H1 (cell line): ENCODE measurements around the gene FCRL2. TPM values are rescaled to one million over a fixed set of nuclear protein-coding genes. Genes with fewer than 3 reads are reported as not detected.

Source experiments
- BRCA1 ChIP-seq: IDR thresholded peaks from 2 replicates; pipeline ENCODE4 v1.6.1; 2012; ENCODE audit warnings: low read depth, low read length, improper control_type of control experiment
- CHD7 ChIP-seq: fragments of 300-600 bp; sonication (generic); IDR thresholded peaks from 2 replicates; pipeline ENCODE4 v1.7.1; 2012; ENCODE audit warnings: low read length, moderate library complexity, mild to moderate bottlenecking, inconsistent platforms; ENCODE audit not compliant: insufficient replicate concordance
- polyA plus RNA-seq, 7 experiments: library from polyadenylated mRNA; depleted of rRNA in 3 of 7; stranded (reverse) in 5 of 7; unstranded in 2 of 7; fragments of >200 nt in 5 of 7; fragments of 200-250 nt in 2 of 7; gene quantifications; 1 replicate in 5 of 7; 2 replicates in 1 of 7; 4 replicates in 1 of 7; pipeline versions ENCODE4 v1.2.1 to v1.2.3, GENCODE V29; 2011 to 2013; ENCODE audit warnings: missing spikeins in 2 of 7, mixed read lengths in 2 of 7
- total RNA-seq: library from RNA; stranded (reverse); fragmentation: NEBNext Ultra II Directional; extraction: Animal tissue kit (Norgen Biotek cat#: 25700); gene quantifications from 2 replicates; pipeline ENCODE4 v1.2.1, GENCODE V29; 2021
- TF ChIP-seq, protein P1 (sequence below): IDR thresholded peaks from 2 replicates; pipeline ENCODE4 v1.6.1; 2012; ENCODE audit warnings: low read length, inconsistent platforms

The FCRL2 gene
- total and polyA plus RNA-seq, 2 of the 8 experiments (the other 6 are each of a cell fraction or from before 2014, with no cell fraction given): not detected

DNA sequence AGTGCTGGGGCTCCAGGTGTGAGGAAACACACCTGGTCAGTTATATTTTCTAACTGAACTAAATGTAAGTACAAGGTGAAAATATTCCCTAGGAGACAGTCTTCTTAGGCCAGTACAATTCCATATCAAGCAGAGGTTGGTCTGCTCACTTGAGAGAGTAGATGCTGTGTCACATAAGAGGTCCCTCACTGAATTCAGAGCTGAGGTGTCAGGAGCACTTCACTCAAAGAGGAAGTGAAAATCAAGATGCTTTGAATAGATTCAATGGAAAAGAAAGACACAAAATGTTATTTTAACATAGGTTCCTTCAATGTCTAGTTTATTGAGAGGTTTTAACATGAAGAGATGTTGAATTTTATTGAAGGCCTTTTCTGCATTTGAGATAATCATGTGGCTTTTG, 72.1 kb downstream of the FCRL2 start (continued):
- no peak for TF ChIP-seq CHD7
- TF ChIP-seq, protein P1, sequence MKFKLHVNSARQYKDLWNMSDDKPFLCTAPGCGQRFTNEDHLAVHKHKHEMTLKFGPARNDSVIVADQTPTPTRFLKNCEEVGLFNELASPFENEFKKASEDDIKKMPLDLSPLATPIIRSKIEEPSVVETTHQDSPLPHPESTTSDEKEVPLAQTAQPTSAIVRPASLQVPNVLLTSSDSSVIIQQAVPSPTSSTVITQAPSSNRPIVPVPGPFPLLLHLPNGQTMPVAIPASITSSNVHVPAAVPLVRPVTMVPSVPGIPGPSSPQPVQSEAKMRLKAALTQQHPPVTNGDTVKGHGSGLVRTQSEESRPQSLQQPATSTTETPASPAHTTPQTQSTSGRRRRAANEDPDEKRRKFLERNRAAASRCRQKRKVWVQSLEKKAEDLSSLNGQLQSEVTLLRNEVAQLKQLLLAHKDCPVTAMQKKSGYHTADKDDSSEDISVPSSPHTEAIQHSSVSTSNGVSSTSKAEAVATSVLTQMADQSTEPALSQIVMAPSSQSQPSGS: no peak
- no peak for TF ChIP-seq BRCA1
